GM23338 (cell line): ENCODE data around the gene NFIB. TPM values are rescaled to one million over a fixed set of nuclear protein-coding genes. Genes with fewer than 3 reads are reported as not detected.

Source experiments
- ATAC-seq: fragments of 200-7000 bp; cut with Tn5 transposase; 3 replicates; pipeline ENCODE4 v1.9.1; 2020
- DNase-seq: peaks from one replicate; pipeline ENCODE4 v3.0.0-alpha.2; 2015; ENCODE audit warnings: low spot score
- H2AFZ ChIP-seq: fragments of 200-600 bp; sonication (generic); 2 replicates; pipeline ENCODE4 v1.8.0; 2016; ENCODE audit warnings: antibody characterized with exemption, mild to moderate bottlenecking, moderate library complexity
- H3F3A ChIP-seq: fragments of 200-600 bp; sonication (generic); replicated peaks from 2 replicates; pipeline ENCODE4 v1.8.0; 2017; ENCODE audit warnings: antibody characterized with exemption, mixed run types, low read depth
- H3K27ac ChIP-seq: fragments of 200-600 bp; sonication (generic); 2 replicates; pipeline ENCODE4 v1.6.1; 2016; ENCODE audit warnings: low read depth
- H3K27me3 ChIP-seq: fragments of 200-600 bp; sonication (generic); 2 replicates; pipeline ENCODE4 v1.8.0; 2016; ENCODE audit warnings: mild to moderate bottlenecking, mixed run types, moderate library complexity; ENCODE audit not compliant: insufficient read depth
- H3K36me3 ChIP-seq: fragments of 200-600 bp; sonication (generic); 2 replicates; pipeline ENCODE4 v1.8.0; 2016; ENCODE audit warnings: mild to moderate bottlenecking; ENCODE audit not compliant: insufficient read depth
- H3K4me1 ChIP-seq: fragments of 200-600 bp; sonication (generic); 2 replicates; pipeline ENCODE4 v1.8.0; 2016; ENCODE audit warnings: mild to moderate bottlenecking, moderate library complexity; ENCODE audit not compliant: insufficient read depth
- H3K4me2 ChIP-seq: fragments of 200-600 bp; sonication (generic); 2 replicates; pipeline ENCODE4 v1.7.1; 2017; ENCODE audit warnings: mixed run types
- H3K4me3 ChIP-seq: fragments of 200-600 bp; sonication (generic); 2 replicates; pipeline ENCODE4 v1.6.1; 2016; ENCODE audit warnings: mixed run types
- H3K79me2 ChIP-seq: fragments of 200-600 bp; sonication (generic); replicated peaks from 2 replicates; pipeline ENCODE4 v1.8.0; 2017; ENCODE audit warnings: mild to moderate bottlenecking; ENCODE audit not compliant: insufficient read depth
- H3K9me2 ChIP-seq: fragments of 200-600 bp; sonication (generic); 2 replicates; pipeline ENCODE4 v1.8.0; 2017; ENCODE audit not compliant: insufficient read depth
- H4K20me1 ChIP-seq: fragments of 200-600 bp; sonication (generic); replicated peaks from 2 replicates; pipeline ENCODE4 v1.8.0; 2017; ENCODE audit warnings: mild to moderate bottlenecking; ENCODE audit not compliant: insufficient read depth
- H3K27ac Mint-ChIP-seq: 2 replicates; pipeline ENCODE4 v1.8.0; 2020; ENCODE audit warnings: inconsistent platforms, mild to moderate bottlenecking, moderate library complexity, mixed read lengths
- H3K27me3 Mint-ChIP-seq: 3 replicates; pipeline ENCODE4 v1.8.0; 2022; ENCODE audit warnings: low read depth, mild to moderate bottlenecking, moderate library complexity, mixed read lengths, inconsistent platforms; ENCODE audit not compliant: insufficient read depth, poor library complexity
- H3K36me3 Mint-ChIP-seq: 3 replicates; pipeline ENCODE4 v1.8.0; 2021; ENCODE audit warnings: low read depth, mild to moderate bottlenecking, inconsistent platforms, moderate library complexity, mixed read lengths
- H3K4me1 Mint-ChIP-seq: 3 replicates; pipeline ENCODE4 v1.8.0; 2020; ENCODE audit warnings: mild to moderate bottlenecking, inconsistent platforms, mixed read lengths
- H3K4me3 Mint-ChIP-seq: 3 replicates; pipeline ENCODE4 v1.8.0; 2021; ENCODE audit warnings: moderate library complexity, mild to moderate bottlenecking, inconsistent platforms, mixed read lengths
- H3K9me3 Mint-ChIP-seq: 3 replicates; pipeline ENCODE4 v1.8.0; 2020; ENCODE audit warnings: moderate library complexity, mild to moderate bottlenecking, inconsistent platforms, mixed read lengths
- CREB1 ChIP-seq: fragments of 250-450 bp; sonication (Bioruptor Pico); IDR thresholded peaks from 2 replicates; pipeline ENCODE4 v1.5.0; 2020; ENCODE audit warnings: low read depth, mild to moderate bottlenecking, moderate library complexity
- CTCF ChIP-seq, 2 experiments: fragments of 200-600 bp in 1 of 2; sonication (generic) in 1 of 2; conservative IDR thresholded peaks; 2 replicates each; pipeline versions ENCODE4 v1.5.1 to v1.6.1; 2016 to 2017; ENCODE audit warnings: antibody characterized with exemption in 2 of 2, low read depth in 2 of 2, mild to moderate bottlenecking in 2 of 2, moderate library complexity in 1 of 2
- ETS1 ChIP-seq: IDR thresholded peaks from 2 replicates; pipeline ENCODE4 v1.6.1; 2016; ENCODE audit warnings: antibody characterized with exemption
- EZH2 ChIP-seq: fragments of 200-600 bp; sonication (generic); IDR thresholded peaks from one replicate; pipeline ENCODE4 v1.8.0; 2017; ENCODE audit warnings: antibody characterized with exemption, mild to moderate bottlenecking, low read depth; ENCODE audit not compliant: unreplicated experiment
- EZH2phosphoT487 ChIP-seq: fragments of 200-600 bp; sonication (generic); IDR thresholded peaks from one replicate; pipeline ENCODE4 v1.8.1; 2018; ENCODE audit warnings: antibody characterized with exemption; ENCODE audit not compliant: unreplicated experiment
- JUNB ChIP-seq: IDR thresholded peaks from one replicate; pipeline ENCODE4 v1.6.1; 2016; ENCODE audit warnings: antibody characterized with exemption; ENCODE audit not compliant: unreplicated experiment
- NANOG ChIP-seq: IDR thresholded peaks from 2 replicates; pipeline ENCODE4 v1.6.1; 2016; ENCODE audit warnings: antibody characterized with exemption, borderline replicate concordance
- STAT1 ChIP-seq: IDR thresholded peaks from one replicate; pipeline ENCODE4 v1.6.1; 2016; ENCODE audit warnings: antibody characterized with exemption; ENCODE audit not compliant: unreplicated experiment
- ZNF114 ChIP-seq: fragments of 250-450 bp; sonication (Bioruptor Pico); IDR thresholded peaks from 2 replicates; pipeline ENCODE4 v1.5.0; 2020; ENCODE audit warnings: mild to moderate bottlenecking, moderate library complexity
- ZNF331 ChIP-seq: fragments of 250-450 bp; sonication (Bioruptor Pico); IDR thresholded peaks from 2 replicates; pipeline ENCODE4 v1.5.0; 2020; ENCODE audit warnings: low read depth, mild to moderate bottlenecking, moderate library complexity
- polyA plus RNA-seq: library from polyadenylated mRNA; unstranded; fragments of >200 nt; fragmentation: Nextera tagmentation; extraction: Ambion mirVana; gene quantifications from 2 replicates; pipeline ENCODE4 v1.2.1, GENCODE V29; 2016
- total RNA-seq: library from RNA; depleted of rRNA; stranded (reverse); fragments of >200 nt; shearing (Covaris generic); gene quantifications from 2 replicates; pipeline ENCODE4 v1.2.3, GENCODE V29; 2014

The NFIB gene
- total and polyA plus RNA-seq, 2 experiments from 2014 or later, result 3.9 to 4.7 TPM

GRCh38 chr9:14148501-14149103, 165.3 kb downstream of the NFIB start:
- DNase-seq (no peak), ATAC-seq (no peak)
- Histone ChIP-seq H3K36me3 (no peaks in the 10 kb centered on the region), H3K4me3 (no peak overlapping the region), H3K9me2 (no peaks in the 10 kb centered on the region), H3K79me2 (no peaks in the 10 kb centered on the region), H3F3A (no peaks in the 10 kb centered on the region), H3K27ac (no peak overlapping the region), H4K20me1 (no peaks in the 10 kb centered on the region), H2AFZ (no peak overlapping the region), H3K27me3 (no peaks in the 10 kb centered on the region), H3K4me2 (no peak overlapping the region), H3K4me1 (peaks cover 3% of the 10 kb centered on the region; the same call in 1 of the 2 replicates)
- H3K9me3 Mint-ChIP-seq, result no peaks in the 10 kb centered on the region
- H3K36me3 Mint-ChIP-seq, result no peaks in the 10 kb centered on the region
- no peak overlapping the region for H3K4me3 Mint-ChIP-seq
- no peak for TF ChIP-seq ETS1
- TF ChIP-seq CTCF (conservative IDR thresholded peaks at IDR 0.05; ENCODE audit: low read depth in 2 of 2), result no peak
- no peak for TF ChIP-seq CREB1 (CRISPR knock-in tag)
- no peak for TF ChIP-seq EZH2
- TF ChIP-seq NANOG, result no peak
- no peak for TF ChIP-seq JUNB
- no peak for TF ChIP-seq ZNF331 (CRISPR knock-in tag)
- no peak for TF ChIP-seq ZNF114 (CRISPR knock-in tag)
- peaks cover 10% of the 10 kb centered on the region for H3K4me1 Mint-ChIP-seq
- H3K27me3 Mint-ChIP-seq, result no peaks in the 10 kb centered on the region
- H3K27ac Mint-ChIP-seq, result peak overlapping the region; percentile 87

- peaks cover 3% of the 10 kb centered on the region; the same call in 1 of the 2 replicates for H3K4me1 ChIP-seq
- no peaks in the 10 kb centered on the region for H3K79me2 ChIP-seq
- H3K4me2 ChIP-seq, result no peak overlapping the region
- Mint-ChIP-seq H3K36me3 (no peaks in the 10 kb centered on the region), H3K27me3 (no peaks in the 10 kb centered on the region), H3K4me1 (peaks cover 3% of the 10 kb centered on the region; the same call in 1 of the 3 replicates), H3K9me3 (no peaks in the 10 kb centered on the region), H3K4me3 (no peak overlapping the region), H3K27ac (no peak overlapping the region)
- H2AFZ ChIP-seq, result no peak overlapping the region
- H3K27ac ChIP-seq, result no peak overlapping the region
- ATAC-seq (no peak), DNase-seq (no peak)
- no peaks in the 10 kb centered on the region for H3K36me3 ChIP-seq
- no peaks in the 10 kb centered on the region for H4K20me1 ChIP-seq
- no peaks in the 10 kb centered on the region for H3F3A ChIP-seq
- H3K27me3 ChIP-seq, result no peaks in the 10 kb centered on the region
- H3K9me2 ChIP-seq, result no peaks in the 10 kb centered on the region
- no peak for TF ChIP-seq CTCF (conservative IDR thresholded peaks at IDR 0.05; ENCODE audit: low read depth in 2 of 2)
- TF ChIP-seq STAT1, result no peak
- TF ChIP-seq JUNB, result no peak
- TF ChIP-seq EZH2phosphoT487, result no peak
- TF ChIP-seq CREB1 (CRISPR knock-in tag), result no peak
- H3K4me3 ChIP-seq, result no peak overlapping the region
Observed at GRCh38 chr9:14147738-14148137, 166.2 kb downstream of the NFIB start.
